RWPE2 (cell line): ENCODE measurements around the gene PFKP.
A peak's percentile ranks its signal among the peaks of the same experiment; 100 is the strongest.

Source experiments
- ATAC-seq: fragments of 200-7000 bp; cut with Tn5 transposase; 3 replicates; pipeline ENCODE4 v1.9.1; 2021; ENCODE audit warnings: low read depth
- DNase-seq: peaks from one replicate; pipeline ENCODE4 v3.0.0-alpha.2; 2020; ENCODE audit warnings: low spot score
- H3K27ac ChIP-seq: fragments of 450-650 bp; 2 replicates; pipeline ENCODE4 v1.5.1; 2017; ENCODE audit warnings: mild to moderate bottlenecking; ENCODE audit not compliant: poor library complexity, severe bottlenecking
- H3K27me3 ChIP-seq: fragments of 250-450 bp; sonication (Bioruptor Pico); 2 replicates; pipeline ENCODE4 v1.5.1; 2021; ENCODE audit warnings: mild to moderate bottlenecking, moderate library complexity; ENCODE audit not compliant: insufficient read depth, poor library complexity, severe bottlenecking
- H3K36me3 ChIP-seq: fragments of 250-450 bp; sonication (Bioruptor Pico); 2 replicates; pipeline ENCODE4 v1.5.1; 2020; ENCODE audit warnings: low read depth, mild to moderate bottlenecking, moderate library complexity
- H3K4me1 ChIP-seq: fragments of 250-450 bp; sonication (Bioruptor Pico); 2 replicates; pipeline ENCODE4 v1.5.1; 2021; ENCODE audit warnings: mild to moderate bottlenecking, moderate library complexity; ENCODE audit not compliant: insufficient read depth, poor library complexity, severe bottlenecking
- H3K4me3 ChIP-seq: fragments of 250-450 bp; sonication (Bioruptor Pico); 2 replicates; pipeline ENCODE4 v1.5.1; 2021; ENCODE audit warnings: mild to moderate bottlenecking, moderate library complexity; ENCODE audit not compliant: severe bottlenecking
- H3K9me3 ChIP-seq: fragments of 250-450 bp; sonication (Bioruptor Pico); 2 replicates; pipeline ENCODE4 v1.5.1; 2021; ENCODE audit warnings: mild to moderate bottlenecking, moderate library complexity; ENCODE audit not compliant: severe bottlenecking
- TF ChIP-seq, protein P1 (sequence below): fragments of 450-650 bp; IDR thresholded peaks from one replicate; pipeline ENCODE4 v1.5.1; 2017; ENCODE audit warnings: mild to moderate bottlenecking, moderate library complexity; ENCODE audit not compliant: poor library complexity, severe bottlenecking

Gene PFKP

DNA sequence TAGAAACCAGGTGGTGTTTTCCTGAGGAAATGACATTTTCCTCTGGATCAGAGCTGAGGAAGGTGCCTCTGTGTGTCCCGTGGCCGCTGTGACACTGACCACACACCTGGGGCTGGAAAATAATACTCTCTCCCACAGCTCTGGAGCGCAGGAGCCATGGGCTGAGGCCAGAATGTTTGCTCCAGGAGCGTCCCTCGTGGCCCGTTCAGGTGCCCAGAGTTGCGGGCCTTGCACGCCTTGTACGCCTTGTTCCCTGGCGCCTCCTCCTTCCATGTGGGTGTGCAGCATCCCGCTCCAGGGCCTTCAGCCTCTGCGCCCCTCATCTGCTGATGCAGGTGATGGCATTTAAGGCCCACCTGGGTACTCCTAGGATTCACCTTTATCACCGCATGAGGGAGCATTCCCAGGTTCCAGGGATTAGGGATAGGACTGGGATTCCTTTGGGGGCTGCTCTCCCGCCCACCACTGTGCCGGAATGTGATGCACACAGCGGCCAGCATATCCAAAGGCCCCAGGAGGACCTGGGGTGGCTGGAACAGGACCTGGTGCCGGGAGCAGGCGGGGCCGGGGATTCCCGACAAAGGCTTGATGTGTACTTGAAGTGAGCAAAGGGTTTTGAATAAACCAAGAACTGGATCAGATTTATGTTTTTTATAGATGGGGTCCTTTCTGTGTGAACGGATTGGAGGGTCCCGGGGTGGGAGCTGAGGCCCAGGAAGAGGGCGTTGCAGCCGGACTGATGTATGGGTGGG, 61.2 kb downstream of the PFKP start:
- no peak for DNase-seq
- no peak for ATAC-seq
- H3K9me3 ChIP-seq: no peaks in the 10 kb centered on the region
- no peaks in the 10 kb centered on the region for H3K27me3 ChIP-seq
- TF ChIP-seq, protein P1, sequence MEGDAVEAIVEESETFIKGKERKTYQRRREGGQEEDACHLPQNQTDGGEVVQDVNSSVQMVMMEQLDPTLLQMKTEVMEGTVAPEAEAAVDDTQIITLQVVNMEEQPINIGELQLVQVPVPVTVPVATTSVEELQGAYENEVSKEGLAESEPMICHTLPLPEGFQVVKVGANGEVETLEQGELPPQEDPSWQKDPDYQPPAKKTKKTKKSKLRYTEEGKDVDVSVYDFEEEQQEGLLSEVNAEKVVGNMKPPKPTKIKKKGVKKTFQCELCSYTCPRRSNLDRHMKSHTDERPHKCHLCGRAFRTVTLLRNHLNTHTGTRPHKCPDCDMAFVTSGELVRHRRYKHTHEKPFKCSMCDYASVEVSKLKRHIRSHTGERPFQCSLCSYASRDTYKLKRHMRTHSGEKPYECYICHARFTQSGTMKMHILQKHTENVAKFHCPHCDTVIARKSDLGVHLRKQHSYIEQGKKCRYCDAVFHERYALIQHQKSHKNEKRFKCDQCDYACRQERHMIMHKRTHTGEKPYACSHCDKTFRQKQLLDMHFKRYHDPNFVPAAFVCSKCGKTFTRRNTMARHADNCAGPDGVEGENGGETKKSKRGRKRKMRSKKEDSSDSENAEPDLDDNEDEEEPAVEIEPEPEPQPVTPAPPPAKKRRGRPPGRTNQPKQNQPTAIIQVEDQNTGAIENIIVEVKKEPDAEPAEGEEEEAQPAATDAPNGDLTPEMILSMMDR: no peak
- no peak overlapping the region for H3K4me3 ChIP-seq
- peaks cover 78% of the 10 kb centered on the region for H3K36me3 ChIP-seq
- H3K4me1 ChIP-seq: peaks cover 16% of the 10 kb centered on the region
- H3K27ac ChIP-seq: no peak overlapping the region

DNA sequence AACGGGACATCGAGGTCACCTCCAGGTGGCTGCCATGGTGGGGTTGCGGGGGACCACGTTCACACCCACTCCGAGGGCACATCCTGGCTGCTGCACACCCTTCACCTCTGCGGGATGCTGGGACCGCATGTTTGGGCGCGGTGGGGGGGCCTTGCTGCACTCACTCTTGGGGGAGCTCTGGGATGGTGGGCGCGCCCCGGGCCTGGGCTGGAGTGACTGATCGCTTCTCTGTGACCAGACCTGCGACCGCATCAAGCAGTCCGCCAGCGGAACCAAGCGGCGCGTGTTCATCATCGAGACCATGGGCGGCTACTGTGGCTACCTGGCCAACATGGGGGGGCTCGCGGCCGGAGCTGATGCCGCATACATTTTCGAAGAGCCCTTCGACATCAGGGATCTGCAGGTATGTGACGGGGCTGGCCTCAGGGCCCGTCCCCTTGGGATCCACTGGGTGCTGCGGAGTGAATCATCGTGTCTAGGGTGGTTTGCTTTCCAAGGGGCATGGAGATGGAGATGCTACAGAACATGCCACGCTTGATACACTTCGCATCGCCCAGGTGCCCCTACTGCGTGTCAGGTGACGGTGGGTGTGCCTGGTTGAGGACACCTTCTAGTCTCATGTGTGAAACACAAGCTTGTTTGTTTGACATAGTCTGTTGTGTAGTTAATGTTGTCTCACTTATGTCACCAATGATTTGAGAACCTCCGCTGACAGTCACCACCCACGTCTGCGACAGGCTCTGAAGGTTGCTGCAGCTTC, 62.4 kb downstream of the PFKP start:
- DNase-seq (no peak), ATAC-seq (no peak)
- H3K9me3 ChIP-seq: no peaks in the 10 kb centered on the region
- H3K4me1 ChIP-seq: peaks cover 16% of the 10 kb centered on the region
- peaks cover 85% of the 10 kb centered on the region for H3K36me3 ChIP-seq
- peak overlapping the region; percentile 46 for H3K27ac ChIP-seq
- H3K27me3 ChIP-seq: no peaks in the 10 kb centered on the region
- no peak overlapping the region for H3K4me3 ChIP-seq
- TF ChIP-seq, protein P1: no peak

DNA sequence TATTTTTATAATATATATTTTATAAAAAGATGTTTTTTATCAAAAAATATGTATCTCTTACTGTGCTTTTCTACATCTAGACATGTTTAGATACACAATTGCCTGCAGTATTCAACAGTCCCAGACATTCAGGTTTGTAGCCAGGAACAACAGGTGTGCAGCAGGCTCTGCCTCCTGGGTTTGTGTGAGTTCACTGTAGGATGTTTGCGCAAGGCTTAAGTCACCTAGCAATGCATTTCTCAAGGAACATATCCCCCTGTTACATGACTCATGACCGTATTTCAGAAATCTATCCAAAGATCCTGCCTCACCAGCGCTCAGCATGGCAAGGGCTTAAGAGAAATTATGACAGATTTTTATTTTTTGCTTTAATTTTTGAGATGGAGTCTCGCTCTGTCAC, 63.8 kb downstream of the PFKP start:
- Histone ChIP-seq H3K27ac (peak overlapping the region; percentile 46), H3K9me3 (no peaks in the 10 kb centered on the region), H3K27me3 (no peaks in the 10 kb centered on the region), H3K36me3 (peaks cover 88% of the 10 kb centered on the region), H3K4me1 (peaks cover 16% of the 10 kb centered on the region), H3K4me3 (no peak overlapping the region)
- no peak for DNase-seq
- peak; percentile 85 for ATAC-seq
- TF ChIP-seq, protein P1: no peak

DNA sequence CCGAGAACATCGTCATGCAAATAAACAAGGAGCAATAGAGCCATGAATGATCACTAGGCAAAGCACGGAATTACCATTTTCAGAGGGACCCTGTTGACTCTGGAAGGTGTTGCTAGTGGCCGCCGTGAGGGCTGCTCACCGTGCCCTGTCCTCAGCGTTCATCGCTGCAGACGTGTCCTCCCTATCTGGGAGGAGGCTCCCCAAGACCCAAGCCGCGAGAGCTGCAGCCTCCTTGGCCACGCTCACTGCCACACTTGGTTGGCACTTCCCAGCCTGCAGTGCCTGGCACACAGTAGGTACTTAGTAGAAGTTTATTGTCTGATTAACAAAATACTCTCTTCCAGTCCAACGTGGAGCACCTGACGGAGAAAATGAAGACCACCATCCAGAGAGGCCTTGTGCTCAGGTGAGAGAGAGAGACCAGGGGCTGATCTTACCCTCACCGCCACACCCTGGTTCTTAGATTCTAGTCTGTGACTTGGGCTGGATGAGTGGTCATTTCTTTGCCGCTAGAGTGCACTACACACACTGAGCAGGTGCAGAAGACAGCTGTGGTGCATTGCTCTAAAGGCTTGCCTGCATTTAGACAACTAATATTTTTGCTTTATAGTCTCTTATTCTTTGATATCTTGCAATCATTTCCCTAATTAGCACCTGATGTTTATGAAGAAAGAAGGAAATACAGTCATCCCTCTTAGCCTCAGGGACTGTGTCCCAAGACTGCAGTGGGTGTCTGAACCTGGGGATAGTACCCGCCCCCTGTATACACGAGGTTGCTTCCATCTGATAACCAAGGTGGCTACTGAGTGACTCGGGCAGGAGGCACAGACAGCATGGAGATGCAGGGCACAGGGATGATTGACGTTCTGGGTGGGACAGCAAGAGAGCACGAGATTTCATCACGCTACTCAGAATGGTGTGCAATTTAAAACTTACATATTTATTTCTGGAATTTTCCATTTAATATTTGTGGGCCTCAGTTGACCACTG, 65.0 kb downstream of the PFKP start:
- ATAC-seq: no peak
- no peak overlapping the region for H3K4me3 ChIP-seq

More for the DNA sequence above, 65.0 kb downstream of the PFKP start:
- DNase-seq: no peak
- Histone ChIP-seq H3K27ac (peak overlapping the region; percentile 46), H3K36me3 (peaks cover 93% of the 10 kb centered on the region), H3K27me3 (no peaks in the 10 kb centered on the region), H3K9me3 (no peaks in the 10 kb centered on the region), H3K4me1 (peaks cover 16% of the 10 kb centered on the region)
- TF ChIP-seq, protein P1: no peak
